Trophoblast cell (in vitro differentiated cells and primary cell): ENCODE data around the gene SEC24A.

ENCODE experiments used
- DNase-seq, 2 donors: peaks; one replicate each; pipeline ENCODE4 v3.0.0-alpha.2; 2016
- H2AFZ ChIP-seq: 2 replicates; pipeline ENCODE4 v1.6.1; 2013; ENCODE audit warnings: low read length, moderate library complexity, mild to moderate bottlenecking; ENCODE audit not compliant: insufficient read depth, poor library complexity
- H2AK5ac ChIP-seq: 2 replicates; pipeline ENCODE4 v1.6.1; 2013; ENCODE audit warnings: mild to moderate bottlenecking, low read length
- H2BK120ac ChIP-seq: 2 replicates; pipeline ENCODE4 v1.6.1; 2013; ENCODE audit warnings: low read length, mild to moderate bottlenecking, moderate library complexity; ENCODE audit not compliant: insufficient read depth, poor library complexity
- H2BK12ac ChIP-seq: 2 replicates; pipeline ENCODE4 v1.6.1; 2013; ENCODE audit warnings: mild to moderate bottlenecking, low read length, moderate library complexity
- H2BK5ac ChIP-seq: 2 replicates; pipeline ENCODE4 v1.6.1; 2013; ENCODE audit warnings: low read length, low read depth, moderate library complexity, mild to moderate bottlenecking; ENCODE audit not compliant: poor library complexity
- H3K14ac ChIP-seq: 2 replicates; pipeline ENCODE4 v1.6.1; 2013; ENCODE audit warnings: mild to moderate bottlenecking, low read length
- H3K18ac ChIP-seq: 2 replicates; pipeline ENCODE4 v1.6.1; 2013; ENCODE audit warnings: mild to moderate bottlenecking, low read length
- H3K23ac ChIP-seq: 2 replicates; pipeline ENCODE4 v1.6.1; 2013; ENCODE audit warnings: low read length
- H3K27ac ChIP-seq: 2 replicates; pipeline ENCODE4 v1.5.1; 2013; ENCODE audit warnings: low read depth, mild to moderate bottlenecking, inconsistent platforms, low read length, moderate library complexity
- H3K27me3 ChIP-seq: 2 replicates; pipeline ENCODE4 v1.6.1; 2013; ENCODE audit warnings: inconsistent platforms, mild to moderate bottlenecking, low read length, moderate library complexity; ENCODE audit not compliant: insufficient read depth
- H3K36me3 ChIP-seq, 2 experiments: 1 replicate in 1 of 2; 2 replicates in 1 of 2; pipeline ENCODE4 v1.6.1; 2013; ENCODE audit warnings: low read length in 2 of 2, mild to moderate bottlenecking in 2 of 2, moderate library complexity in 1 of 2; ENCODE audit not compliant: insufficient read depth in 2 of 2, control insufficient read depth in 1 of 2
- H3K4ac ChIP-seq: 2 replicates; pipeline ENCODE4 v1.6.1; 2013; ENCODE audit warnings: low read depth, mild to moderate bottlenecking, low read length, moderate library complexity
- H3K4me1 ChIP-seq, 2 experiments: 1 replicate in 1 of 2; 2 replicates in 1 of 2; pipeline ENCODE4 v1.6.1; 2013; ENCODE audit warnings: low read length in 2 of 2, mild to moderate bottlenecking in 2 of 2, moderate library complexity in 1 of 2; ENCODE audit not compliant: insufficient read depth in 2 of 2, control insufficient read depth in 1 of 2
- H3K4me2 ChIP-seq: 2 replicates; pipeline ENCODE4 v1.6.1; 2013; ENCODE audit warnings: inconsistent platforms, mild to moderate bottlenecking, low read length, moderate library complexity
- H3K4me3 ChIP-seq: 2 replicates; pipeline ENCODE4 v1.5.1; 2013; ENCODE audit warnings: mild to moderate bottlenecking, low read depth, low read length, inconsistent platforms
- H3K79me1 ChIP-seq: one replicate; pipeline ENCODE4 v1.6.1; 2013; ENCODE audit warnings: low read length
- H3K79me2 ChIP-seq: 2 replicates; pipeline ENCODE4 v1.6.1; 2013; ENCODE audit warnings: low read length, mild to moderate bottlenecking; ENCODE audit not compliant: control insufficient read depth, insufficient read depth, poor library complexity
- H3K9ac ChIP-seq: 2 replicates; pipeline ENCODE4 v1.6.1; 2013; ENCODE audit warnings: mild to moderate bottlenecking, low read length
- H3K9me3 ChIP-seq: 2 replicates; pipeline ENCODE4 v1.6.1; 2013; ENCODE audit warnings: low read depth, mild to moderate bottlenecking, control low read depth, inconsistent platforms, low read length; ENCODE audit not compliant: insufficient read depth
- H4K12ac ChIP-seq: 2 replicates; pipeline ENCODE4 v1.6.1; 2013; ENCODE audit warnings: low read depth, mild to moderate bottlenecking, low read length, moderate library complexity
- H4K8ac ChIP-seq: 2 replicates; pipeline ENCODE4 v1.6.1; 2013; ENCODE audit warnings: low read depth, mild to moderate bottlenecking, low read length, moderate library complexity
- H4K91ac ChIP-seq: one replicate; pipeline ENCODE4 v1.6.1; 2013; ENCODE audit warnings: low read depth, mild to moderate bottlenecking, low read length, moderate library complexity
- WGBS: extraction: QIAGEN DNeasy Blood & Tissue Kit; methylation state at CpG from one replicate; pipeline ENCODE4 v1.1.7; 2013; ENCODE audit warnings: missing lambda C conversion rate; ENCODE audit not compliant: insufficient read length, insufficient coverage; ENCODE audit errors: extremely low coverage; 5-methylcytosine and 5-hydroxymethylcytosine counted together

SEC24A gene

DNA sequence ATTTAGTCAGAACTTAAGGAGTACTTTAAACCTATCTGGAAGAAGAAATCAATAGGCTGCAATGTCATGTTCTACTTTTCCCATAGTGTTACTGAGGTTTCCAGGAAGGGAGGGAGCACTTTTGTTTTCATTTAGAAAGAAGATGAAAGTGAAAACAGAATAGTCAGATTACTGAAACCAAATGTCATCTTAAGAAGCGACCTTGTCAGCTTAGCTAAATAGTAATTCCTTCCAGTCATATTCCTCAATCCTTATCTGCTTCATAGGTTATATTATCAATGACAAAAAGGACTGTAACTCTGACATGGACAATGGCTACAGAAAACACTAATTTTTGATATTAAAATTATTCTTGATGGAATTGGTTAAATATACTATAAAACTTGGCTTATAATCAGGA, 43.7 kb upstream of the SEC24A start:
- DNase-seq, result no peak
- Histone ChIP-seq H3K23ac (no peak overlapping the region), H2AFZ (no peak overlapping the region), H2BK12ac (no peak overlapping the region), H2BK5ac (no peak overlapping the region), H4K12ac (no peak overlapping the region), H3K79me2 (no peaks in the 10 kb centered on the region), H3K18ac (no peak overlapping the region), H3K4me2 (no peak overlapping the region), H3K9me3 (no peaks in the 10 kb centered on the region), H3K4me3 (no peak overlapping the region), H4K91ac (no peak overlapping the region), H3K4ac (no peak overlapping the region), H3K9ac (no peak overlapping the region), H4K8ac (no peak overlapping the region), H3K14ac (no peak overlapping the region), H3K27me3 (no peaks in the 10 kb centered on the region), H3K36me3 (peaks cover 3 to 14% of the 10 kb centered on the region in 2 experiments), H3K79me1 (no peaks in the 10 kb centered on the region), H3K4me1 (no peaks in the 10 kb centered on the region), H3K27ac (no peak overlapping the region), H2BK120ac (no peak overlapping the region), H2AK5ac (no peak overlapping the region)
- WGBS, result no CpG with 5 or more reads among the region's 1 CpG

GRCh38 chr5:134606726-134607125, 41.9 kb upstream of the SEC24A start:
- Histone ChIP-seq H4K8ac (no peak overlapping the region), H3K36me3 (peaks cover 3 to 22% of the 10 kb centered on the region in 2 experiments), H2BK5ac (no peak overlapping the region), H2BK12ac (no peak overlapping the region), H3K79me1 (no peaks in the 10 kb centered on the region), H3K23ac (no peak overlapping the region), H3K14ac (no peak overlapping the region), H3K27me3 (no peaks in the 10 kb centered on the region), H3K9me3 (no peaks in the 10 kb centered on the region), H3K4ac (no peak overlapping the region), H2AK5ac (no peak overlapping the region), H2BK120ac (no peak overlapping the region), H3K9ac (no peak overlapping the region), H3K4me3 (no peak overlapping the region), H4K12ac (no peak overlapping the region), H3K27ac (no peak overlapping the region), H3K79me2 (no peaks in the 10 kb centered on the region), H3K4me1 (no peaks in the 10 kb centered on the region), H3K18ac (no peak overlapping the region), H4K91ac (no peak overlapping the region), H2AFZ (no peak overlapping the region), H3K4me2 (no peak overlapping the region)
- no peak for DNase-seq
- WGBS, result no CpG with 5 or more reads among the region's 5 CpGs

DNA sequence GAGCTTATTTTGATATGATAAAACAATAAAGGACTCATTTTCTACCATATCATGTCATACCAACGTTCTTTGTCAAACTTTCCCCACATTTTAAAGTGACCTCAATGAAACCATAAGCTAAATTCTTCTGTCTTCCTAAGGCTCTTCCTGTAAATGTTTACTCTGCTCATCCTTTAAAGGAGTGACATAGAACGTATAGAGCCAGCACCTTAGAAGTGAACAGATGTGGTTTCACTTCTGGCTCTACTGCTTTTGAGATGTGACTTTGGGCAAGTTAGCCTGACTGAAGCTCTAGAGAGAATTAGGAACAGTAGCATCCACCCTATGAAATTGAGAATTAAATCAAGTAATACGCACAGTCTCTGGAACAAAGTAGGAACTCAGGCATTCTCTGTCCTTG, 40.0 kb upstream of the SEC24A start:
- Histone ChIP-seq H3K4me1 (no peaks in the 10 kb centered on the region), H3K27me3 (no peaks in the 10 kb centered on the region), H3K4me3 (no peak overlapping the region), H2AK5ac (no peak overlapping the region), H4K91ac (no peak overlapping the region), H2BK120ac (no peak overlapping the region), H2BK5ac (no peak overlapping the region), H2AFZ (no peak overlapping the region), H3K79me2 (no peaks in the 10 kb centered on the region), H3K14ac (no peak overlapping the region), H4K12ac (no peak overlapping the region), H3K23ac (no peak overlapping the region), H3K18ac (no peak overlapping the region), H3K4me2 (no peak overlapping the region), H3K79me1 (no peaks in the 10 kb centered on the region), H3K4ac (no peak overlapping the region), H3K27ac (no peak overlapping the region), H2BK12ac (no peak overlapping the region), H4K8ac (no peak overlapping the region), H3K9me3 (no peaks in the 10 kb centered on the region), H3K9ac (no peak overlapping the region), H3K36me3 (peaks cover 0 to 24% of the 10 kb centered on the region in 2 experiments)
- DNase-seq, result no peak
- no CpG with 5 or more reads among the region's 3 CpGs for WGBS

GRCh38 chr5:134609232-134609851, 39.2 kb upstream of the SEC24A start:
- Histone ChIP-seq H4K12ac (no peak overlapping the region), H3K79me1 (no peaks in the 10 kb centered on the region), H3K36me3 (peaks cover 0 to 21% of the 10 kb centered on the region in 2 experiments), H2AK5ac (no peak overlapping the region), H3K4ac (no peak overlapping the region), H3K14ac (no peak overlapping the region), H3K4me2 (no peak overlapping the region), H4K8ac (no peak overlapping the region), H3K79me2 (no peaks in the 10 kb centered on the region), H2BK120ac (no peak overlapping the region), H3K27ac (no peak overlapping the region), H2BK12ac (no peak overlapping the region), H3K9ac (no peak overlapping the region), H3K4me3 (no peak overlapping the region), H3K23ac (no peak overlapping the region), H2AFZ (no peak overlapping the region), H3K27me3 (no peaks in the 10 kb centered on the region), H3K4me1 (no peaks in the 10 kb centered on the region), H4K91ac (no peak overlapping the region), H3K18ac (no peak overlapping the region), H2BK5ac (no peak overlapping the region), H3K9me3 (no peaks in the 10 kb centered on the region)
- no CpG with 5 or more reads among the region's 3 CpGs for WGBS
- DNase-seq, result no peak
